ENCODE data around the gene NABP1. TPM values are rescaled to one million over a fixed set of nuclear protein-coding genes. Genes with fewer than 3 reads are reported as not detected.
A peak's percentile ranks its signal among the peaks of the same experiment; 100 is the strongest.

The NABP1 gene
- total RNA-seq, 6 experiments from 2014 or later = 5.2 to 28.2 (median 20.7) TPM

DNA sequence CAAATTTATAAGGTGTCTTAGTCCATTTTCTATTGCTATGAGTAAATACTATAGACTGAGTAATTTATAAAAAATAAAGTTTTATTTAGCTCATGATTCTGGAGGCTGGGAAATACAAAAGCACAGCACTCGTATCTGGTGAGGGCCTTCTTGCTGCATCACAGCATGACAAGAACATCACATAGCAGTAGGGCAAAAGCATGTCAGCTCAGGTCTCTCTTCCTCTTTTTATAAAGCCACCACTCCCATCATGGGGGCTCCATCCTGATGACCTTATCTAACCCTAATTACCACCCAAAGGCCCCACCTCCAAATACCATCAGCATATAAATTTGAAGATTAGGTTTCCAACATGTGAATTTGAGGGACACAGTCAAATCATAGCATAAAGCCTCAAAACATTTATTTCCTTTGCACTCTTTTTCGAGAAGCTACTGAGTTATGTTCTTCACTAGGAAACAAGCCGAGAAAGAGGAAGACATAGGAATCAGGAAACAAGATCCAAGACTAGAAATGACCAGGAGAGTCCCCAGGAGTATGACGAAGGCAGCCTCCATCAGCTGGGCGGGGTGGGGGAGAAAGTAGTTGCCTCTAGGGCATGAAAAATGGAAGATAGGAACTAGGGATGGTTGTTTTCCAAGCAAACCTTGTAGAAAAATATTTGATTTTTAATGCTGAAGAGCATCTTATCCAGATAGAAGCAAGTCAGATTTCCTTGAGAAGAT lies 24.1 kb upstream of the NABP1 start:
- intact Hi-C loops (cut with DNase I) = no loop called here

DNA sequence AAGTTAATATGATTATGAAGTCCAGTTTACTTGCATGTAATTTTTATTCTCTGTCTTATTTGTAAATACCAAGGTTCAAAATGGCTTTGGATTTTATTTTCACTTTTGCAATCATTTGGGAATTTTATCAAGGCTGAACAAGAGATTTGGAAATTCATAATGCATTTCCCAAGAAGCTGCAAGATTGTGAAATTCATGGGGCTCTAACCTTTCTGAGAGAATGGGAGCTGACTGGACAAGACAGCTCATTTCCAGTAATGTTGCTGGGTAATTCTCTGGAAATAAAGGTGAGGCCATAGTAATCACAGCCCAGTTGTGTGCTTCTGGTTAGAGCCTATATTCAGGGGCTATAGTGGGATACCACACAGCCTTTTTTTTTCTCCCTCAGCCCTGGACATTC lies 21.5 kb upstream of the NABP1 start:
- no peaks in the 10 kb centered on the region for H3K9me3 ChIP-seq
- H3K27me3 ChIP-seq = no peaks in the 10 kb centered on the region
- intact Hi-C loops (cut with DNase I) = no loop called here
- DNase-seq = no peak
- no peak overlapping the region for H3K4me3 ChIP-seq
- H3K4me1 ChIP-seq = peaks cover 0 to 21% (median 4%) of the 10 kb centered on the region in 4 donors
- H3K36me3 ChIP-seq = no peaks in the 10 kb centered on the region
- H3K27ac ChIP-seq = peak overlapping the region; percentile 42 to 70 (median 49)
- TF ChIP-seq, protein P1, sequence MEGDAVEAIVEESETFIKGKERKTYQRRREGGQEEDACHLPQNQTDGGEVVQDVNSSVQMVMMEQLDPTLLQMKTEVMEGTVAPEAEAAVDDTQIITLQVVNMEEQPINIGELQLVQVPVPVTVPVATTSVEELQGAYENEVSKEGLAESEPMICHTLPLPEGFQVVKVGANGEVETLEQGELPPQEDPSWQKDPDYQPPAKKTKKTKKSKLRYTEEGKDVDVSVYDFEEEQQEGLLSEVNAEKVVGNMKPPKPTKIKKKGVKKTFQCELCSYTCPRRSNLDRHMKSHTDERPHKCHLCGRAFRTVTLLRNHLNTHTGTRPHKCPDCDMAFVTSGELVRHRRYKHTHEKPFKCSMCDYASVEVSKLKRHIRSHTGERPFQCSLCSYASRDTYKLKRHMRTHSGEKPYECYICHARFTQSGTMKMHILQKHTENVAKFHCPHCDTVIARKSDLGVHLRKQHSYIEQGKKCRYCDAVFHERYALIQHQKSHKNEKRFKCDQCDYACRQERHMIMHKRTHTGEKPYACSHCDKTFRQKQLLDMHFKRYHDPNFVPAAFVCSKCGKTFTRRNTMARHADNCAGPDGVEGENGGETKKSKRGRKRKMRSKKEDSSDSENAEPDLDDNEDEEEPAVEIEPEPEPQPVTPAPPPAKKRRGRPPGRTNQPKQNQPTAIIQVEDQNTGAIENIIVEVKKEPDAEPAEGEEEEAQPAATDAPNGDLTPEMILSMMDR (IDR thresholded peaks at IDR 0.05) = no peak
- no peak for TF ChIP-seq POLR2A (IDR thresholded peaks at IDR 0.05)
- peak; percentile 79 to 91 (median 85) for ATAC-seq

More for the DNA sequence above, 24.1 kb upstream of the NABP1 start:
- Histone ChIP-seq H3K27ac (no peak overlapping the region), H3K4me1 (peaks cover 0 to 13% (median 4%) of the 10 kb centered on the region in 4 donors), H3K9me3 (no peaks in the 10 kb centered on the region), H3K36me3 (no peaks in the 10 kb centered on the region), H3K4me3 (no peak overlapping the region), H3K27me3 (no peaks in the 10 kb centered on the region)
- WGBS (ENCODE audit: insufficient coverage, low coverage, low lambda C conversion rate, missing lambda C conversion rate) = 80% methylated on average over 5 of the region's 5 CpGs
- ATAC-seq (no peak), DNase-seq (no peak)
- TF ChIP-seq, protein P1 (IDR thresholded peaks at IDR 0.05) = no peak
- TF ChIP-seq POLR2A (IDR thresholded peaks at IDR 0.05) = no peak

DNA sequence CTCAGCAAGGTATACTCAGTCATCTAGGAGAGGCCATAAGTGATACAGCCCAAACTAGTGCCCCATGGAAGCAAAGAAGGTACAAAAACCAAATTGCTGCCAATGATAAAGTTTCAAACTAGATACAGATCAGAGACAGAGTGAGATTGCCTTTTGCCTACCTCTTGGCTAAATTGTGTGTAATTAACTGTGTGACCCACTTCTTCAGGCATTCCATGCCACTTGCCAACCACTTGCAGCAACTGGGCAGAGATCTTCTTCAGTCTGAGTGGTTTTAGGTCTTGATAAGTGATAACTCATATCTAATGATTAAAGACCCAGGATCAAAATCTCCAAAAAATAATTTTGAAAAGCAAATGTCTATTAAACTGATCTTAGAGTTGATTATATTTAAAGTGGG lies 21.1 kb upstream of the NABP1 start:
- no peaks in the 10 kb centered on the region for H3K9me3 ChIP-seq
- no peaks in the 10 kb centered on the region for H3K36me3 ChIP-seq
- H3K4me3 ChIP-seq = no peak overlapping the region
- no peaks in the 10 kb centered on the region for H3K27me3 ChIP-seq
- intact Hi-C loops (cut with DNase I) = no loop called here
- ATAC-seq (peak in 3 of 4 donors; percentile 23 to 57 (median 28)), DNase-seq (no peak)
- no peak for TF ChIP-seq POLR2A (IDR thresholded peaks at IDR 0.05)
- TF ChIP-seq, protein P1 (IDR thresholded peaks at IDR 0.05) = no peak
- H3K4me1 ChIP-seq = peaks cover 0 to 22% (median 4%) of the 10 kb centered on the region in 4 donors
- peak overlapping the region; percentile 42 to 70 (median 49) for H3K27ac ChIP-seq

DNA sequence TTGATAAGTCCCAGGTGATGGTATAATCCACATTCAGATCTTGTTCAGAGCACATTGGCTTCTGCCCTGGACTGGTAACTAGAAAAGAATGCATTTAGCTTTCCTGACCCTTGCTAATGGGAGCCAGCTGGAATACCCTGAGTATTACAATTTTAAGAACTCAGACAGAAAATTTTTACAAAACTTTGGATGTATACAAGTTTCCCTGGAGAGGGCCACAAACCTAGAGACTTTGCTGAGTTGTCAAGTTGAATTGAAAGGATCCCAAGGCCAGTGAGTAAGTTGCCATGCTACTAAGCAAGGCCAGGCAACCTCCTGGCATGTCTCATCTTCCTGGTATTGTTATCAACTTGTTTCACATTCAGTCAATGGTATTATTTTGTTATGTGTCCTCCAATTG lies 20.0 kb upstream of the NABP1 start:
- Histone ChIP-seq H3K27me3 (no peaks in the 10 kb centered on the region), H3K9me3 (no peaks in the 10 kb centered on the region), H3K4me3 (no peak overlapping the region), H3K27ac (no peak overlapping the region), H3K4me1 (peaks cover 0 to 22% (median 4%) of the 10 kb centered on the region in 4 donors), H3K36me3 (no peaks in the 10 kb centered on the region)
- intact Hi-C loops (cut with DNase I) = no loop called here
- no peak for ATAC-seq
- TF ChIP-seq POLR2A (IDR thresholded peaks at IDR 0.05) = no peak
- TF ChIP-seq, protein P1 (IDR thresholded peaks at IDR 0.05) = no peak
- no peak for DNase-seq

DNA sequence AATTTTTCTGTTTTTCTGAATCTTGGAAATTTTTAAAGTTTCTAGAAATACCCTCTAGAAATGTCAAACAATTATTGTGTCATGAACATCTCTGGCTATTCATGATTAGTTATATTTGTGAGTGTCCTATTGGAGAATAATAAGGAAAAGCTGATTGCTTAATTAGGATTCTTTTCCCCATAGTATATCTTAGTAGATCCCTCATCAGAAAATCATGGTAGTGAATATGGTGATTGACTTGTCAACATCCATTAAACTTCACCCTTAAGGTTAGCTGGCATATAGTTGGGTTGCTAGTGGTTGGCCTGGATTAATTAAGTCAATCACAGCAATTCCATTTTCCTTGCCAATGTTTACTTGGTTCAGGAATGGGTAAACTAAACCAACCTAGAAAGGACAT lies 18.7 kb upstream of the NABP1 start:
- Histone ChIP-seq H3K9me3 (no peaks in the 10 kb centered on the region), H3K4me1 (peaks cover 0 to 22% (median 4%) of the 10 kb centered on the region in 4 donors), H3K36me3 (no peaks in the 10 kb centered on the region), H3K27me3 (no peaks in the 10 kb centered on the region), H3K27ac (no peak overlapping the region), H3K4me3 (no peak overlapping the region)
- ATAC-seq = no peak
- intact Hi-C loops (cut with DNase I) = no loop called here
- TF ChIP-seq POLR2A (IDR thresholded peaks at IDR 0.05) = no peak
- DNase-seq = no peak

Measured in right lobe of liver (tissue), 6 donors.